Prostate gland (tissue), 2 donors: ENCODE results near the gene MRGPRD.

ENCODE experiments used
- CTCF ChIP-seq, 4 experiments: fragments of 200-600 bp in 2 of 4; fragments of 450-650 bp in 2 of 4; sonication (generic) in 2 of 4; IDR thresholded peaks; 1 replicate in 3 of 4; 2 replicates in 1 of 4; pipeline ENCODE4 v1.5.1; 2016 to 2019; ENCODE audit warnings: antibody characterized with exemption in 4 of 4, mild to moderate bottlenecking in 2 of 4, moderate library complexity in 2 of 4
- POLR2A ChIP-seq: fragments of 450-650 bp; IDR thresholded peaks from one replicate; pipeline ENCODE4 v1.6.1; 2016; ENCODE audit warnings: antibody characterized with exemption, mild to moderate bottlenecking

- no peak for TF ChIP-seq POLR2A
- no peak for TF ChIP-seq CTCF (IDR thresholded peaks at IDR 0.05)
These were observed 48.4 kb downstream of the MRGPRD start for GRCh38 chr11:68932358-68932757.
